Keratinocyte (primary cell): Measurements from ENCODE around the gene ATG2B. TPM values are rescaled to one million over a fixed set of nuclear protein-coding genes. Genes with fewer than 3 reads are reported as not detected.
A peak's percentile ranks its signal among the peaks of the same experiment; 100 is the strongest.

ENCODE experiments used
- DNase-seq: peaks from one replicate; pipeline ENCODE4 v3.0.0-alpha.2; 2011; ENCODE audit warnings: low read depth, missing footprints, low spot score
- FAIRE-seq: peaks from 2 replicates; lab custom pipeline; 2011; peaks lifted over from hg19 to GRCh38; lab: Jason Lieb, UNC
- H2AFZ ChIP-seq: 2 replicates; pipeline ENCODE4 v1.6.0; 2012; ENCODE audit warnings: low read length, control low read depth, inconsistent platforms; ENCODE audit not compliant: control insufficient read depth
- H3K27ac ChIP-seq: 2 replicates; pipeline ENCODE4 v1.5.1; 2011; ENCODE audit warnings: low read length; ENCODE audit not compliant: control insufficient read depth, insufficient read depth
- H3K27me3 ChIP-seq: 3 replicates; pipeline ENCODE4 v1.6.0; 2011; ENCODE audit warnings: low read length; ENCODE audit not compliant: control insufficient read depth, insufficient read depth; ENCODE audit errors: extremely low read depth
- H3K36me3 ChIP-seq, 2 experiments: 2 replicates in 1 of 2; 3 replicates in 1 of 2; pipeline ENCODE4 v1.5.1; 2011; ENCODE audit warnings: low read length in 2 of 2, mild to moderate bottlenecking in 1 of 2; ENCODE audit not compliant: control insufficient read depth in 2 of 2, insufficient read depth in 2 of 2; ENCODE audit errors: extremely low read depth in 1 of 2
- H3K4me1 ChIP-seq: 3 replicates; pipeline ENCODE4 v1.5.1; 2011; ENCODE audit warnings: low read length; ENCODE audit not compliant: control insufficient read depth, insufficient read depth; ENCODE audit errors: extremely low read depth
- H3K4me2 ChIP-seq: 3 replicates; pipeline ENCODE4 v1.6.0; 2011; ENCODE audit warnings: low read depth, low read length; ENCODE audit not compliant: control insufficient read depth, insufficient read depth; ENCODE audit errors: extremely low read depth
- H3K4me3 ChIP-seq, 3 experiments: fragments of 200-600 bp in 1 of 3; sonication (generic) in 1 of 3; 2 replicates in 2 of 3; 3 replicates in 1 of 3; pipeline ENCODE4 v1.5.1; 2011 to 2016; ENCODE audit warnings: low read length in 3 of 3, mild to moderate bottlenecking in 3 of 3, control low read depth in 2 of 3, inconsistent platforms in 1 of 3, low read depth in 1 of 3, mixed read lengths in 1 of 3, mixed run types in 1 of 3, moderate library complexity in 1 of 3; ENCODE audit not compliant: control insufficient read depth in 2 of 3, insufficient read depth in 2 of 3; ENCODE audit errors: extremely low read depth in 1 of 3
- H3K79me2 ChIP-seq: 2 replicates; pipeline ENCODE4 v1.6.0; 2012; ENCODE audit warnings: low read length; ENCODE audit not compliant: control insufficient read depth, insufficient read depth
- H3K9ac ChIP-seq: 3 replicates; pipeline ENCODE4 v1.6.0; 2011; ENCODE audit warnings: low read length; ENCODE audit not compliant: control insufficient read depth, insufficient read depth; ENCODE audit errors: extremely low read depth
- H3K9me1 ChIP-seq: 3 replicates; pipeline ENCODE4 v1.6.0; 2011; ENCODE audit warnings: low read length; ENCODE audit not compliant: control insufficient read depth, insufficient read depth; ENCODE audit errors: extremely low read depth
- H3K9me3 ChIP-seq: 2 replicates; pipeline ENCODE4 v1.5.1; 2012; ENCODE audit warnings: low read depth, low read length; ENCODE audit not compliant: control insufficient read depth
- H4K20me1 ChIP-seq: 3 replicates; pipeline ENCODE4 v1.6.0; 2011; ENCODE audit warnings: low read length; ENCODE audit not compliant: control insufficient read depth, insufficient read depth; ENCODE audit errors: extremely low read depth
- CTCF ChIP-seq, 3 experiments: IDR thresholded peaks in 1 of 3; conservative IDR thresholded peaks in 1 of 3; optimal IDR thresholded peaks in 1 of 3; 2 replicates in 2 of 3; 3 replicates in 1 of 3; pipeline versions ENCODE3 to v1.5.1; 2011; ENCODE audit warnings: low read length in 3 of 3, mild to moderate bottlenecking in 3 of 3, moderate library complexity in 2 of 3, control low read depth in 1 of 3, inconsistent platforms in 1 of 3; ENCODE audit not compliant: insufficient read depth in 2 of 3; ENCODE audit errors: extremely low read depth in 1 of 3
- EZH2 ChIP-seq: IDR thresholded peaks from one replicate; pipeline ENCODE4 v1.6.1; 2012; ENCODE audit warnings: inconsistent platforms, mild to moderate bottlenecking, low read length, moderate library complexity
- dilution Hi-C: fragments of 300-500 bp; cut with MboI; formaldehyde crosslinking; loops from one replicate; pipeline ENCODE4 v1.7.0; 2020; ENCODE audit warnings: low sequenced_read_pairs; ENCODE audit not compliant: extremely low pct_ligation_motif_present
- polyA plus RNA-seq, 5 experiments: library from polyadenylated mRNA; depleted of rRNA in 3 of 5; stranded (reverse) in 3 of 5; stranded (forward) in 1 of 5; unstranded in 1 of 5; fragments of >200 nt; gene quantifications; 1 replicate in 1 of 5; 2 replicates in 3 of 5; 3 replicates in 1 of 5; pipeline versions ENCODE4 v1.2.1 to v1.2.3, GENCODE V29; 2011 to 2012; ENCODE audit warnings: missing spikeins in 2 of 5, low read depth in 1 of 5, low replicate concordance in 1 of 5

The ATG2B gene
- polyA plus RNA-seq, 1 donor (not counting 4 experiments of a cell fraction or from before 2014, with no cell fraction given), result 11.4 TPM

DNA sequence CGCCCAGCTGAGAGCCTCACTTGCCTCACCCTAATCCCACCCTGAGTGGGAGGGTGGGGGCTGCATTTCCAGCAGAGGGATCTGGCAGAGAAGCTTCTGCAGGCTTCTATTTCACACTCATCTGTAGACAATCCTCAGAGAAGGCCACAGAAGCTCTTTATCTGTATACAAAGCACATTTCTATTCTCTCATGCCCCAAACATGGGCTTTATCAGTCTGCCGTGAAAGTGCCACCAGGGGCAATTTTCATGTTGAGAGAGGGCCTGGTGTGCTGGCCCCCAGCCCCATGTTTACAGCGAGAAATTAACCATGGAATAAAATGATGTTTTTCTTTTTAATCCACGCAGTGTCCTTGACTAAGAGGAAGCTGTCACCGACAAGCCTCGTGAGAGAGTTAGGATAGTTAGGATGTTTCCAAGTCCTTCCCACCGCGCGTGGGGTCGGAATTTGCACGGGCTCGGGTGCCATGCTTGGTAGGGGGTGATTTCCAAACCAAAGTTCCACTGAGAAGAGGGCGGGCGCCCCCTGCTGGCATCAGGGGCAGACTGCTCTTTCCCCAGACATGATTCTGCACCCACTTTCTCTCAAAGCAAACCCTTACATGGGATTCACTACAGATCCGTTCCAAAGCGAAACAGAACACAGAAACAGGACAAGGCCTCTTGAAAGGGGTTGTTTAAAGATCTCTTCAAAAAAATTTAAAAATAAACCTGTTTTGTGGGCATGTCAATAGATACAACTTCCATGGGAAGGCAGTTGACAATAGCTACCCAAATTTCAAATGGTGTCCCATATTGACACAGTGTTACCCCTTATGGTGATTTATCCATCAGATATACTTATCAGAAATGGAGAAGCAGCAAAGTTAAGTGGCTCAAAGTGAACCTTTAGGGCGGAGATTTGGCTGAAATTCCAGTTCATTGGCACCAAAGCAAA, 87.7 kb downstream of the ATG2B start:
- dilution Hi-C loops, result no loop called here
- Histone ChIP-seq H3K4me3 (no peak overlapping the region), H3K9me3 (peaks cover 9% of the 10 kb centered on the region), H3K79me2 (no peaks in the 10 kb centered on the region), H3K4me1 (peaks cover 20% of the 10 kb centered on the region), H3K9me1 (no peaks in the 10 kb centered on the region), H3K36me3 (peaks cover 0 to 1% of the 10 kb centered on the region in 2 experiments), H3K27ac (no peak overlapping the region), H4K20me1 (no peaks in the 10 kb centered on the region), H2AFZ (no peak overlapping the region), H3K4me2 (no peak overlapping the region), H3K27me3 (no peaks in the 10 kb centered on the region), H3K9ac (no peak overlapping the region)
- FAIRE-seq (peak; percentile 62), DNase-seq (no peak)
- TF ChIP-seq EZH2 (no peak), CTCF (optimal IDR thresholded peaks at IDR 0.05 in 1 of 3, IDR thresholded peaks at IDR 0.05 in 1 of 3, conservative IDR thresholded peaks at IDR 0.05 in 1 of 3; ENCODE audit: extremely low read depth in 1 of 3, insufficient read depth in 2 of 3, low read length in 3 of 3) (peak; percentile 95 to 97 (median 96))

DNA sequence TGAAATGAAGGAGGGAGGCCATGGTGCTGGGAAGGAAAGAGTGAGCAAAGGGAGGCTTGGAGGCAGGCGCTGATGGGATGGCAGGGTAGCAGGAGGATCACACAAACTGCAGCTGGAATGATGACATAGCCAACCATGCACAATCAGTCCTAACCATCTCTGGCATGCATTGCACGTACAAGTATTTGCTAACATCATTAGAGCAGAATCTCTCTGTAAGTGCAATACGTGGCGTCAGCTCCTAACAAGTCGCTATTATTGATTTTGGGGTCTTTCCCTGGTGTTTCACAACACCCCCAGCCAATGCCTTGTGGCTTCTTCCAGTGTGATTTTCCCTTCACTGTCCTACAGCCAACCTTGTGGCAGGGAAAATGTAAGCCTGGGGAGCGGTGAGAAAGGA, 88.6 kb downstream of the ATG2B start:
- Histone ChIP-seq H3K9me1 (no peaks in the 10 kb centered on the region), H3K4me3 (no peak overlapping the region), H3K27me3 (no peaks in the 10 kb centered on the region), H4K20me1 (no peaks in the 10 kb centered on the region), H3K36me3 (no peaks in the 10 kb centered on the region), H2AFZ (no peak overlapping the region), H3K79me2 (no peaks in the 10 kb centered on the region), H3K9ac (no peak overlapping the region), H3K27ac (no peak overlapping the region), H3K9me3 (peaks cover 9% of the 10 kb centered on the region), H3K4me2 (no peak overlapping the region), H3K4me1 (peaks cover 29% of the 10 kb centered on the region)
- TF ChIP-seq EZH2 (no peak), CTCF (optimal IDR thresholded peaks at IDR 0.05 in 1 of 3, IDR thresholded peaks at IDR 0.05 in 1 of 3, conservative IDR thresholded peaks at IDR 0.05 in 1 of 3; ENCODE audit: extremely low read depth in 1 of 3, insufficient read depth in 2 of 3, low read length in 3 of 3) (no peak)
- FAIRE-seq (peak; percentile 48), DNase-seq (no peak)
- dilution Hi-C loops, result no loop called here
